GDM1 (cell line): ENCODE results near the gene SRMS.

Experiments used
- DNase-seq: peaks from one replicate; lab custom pipeline; 2025; lab: John Stamatoyannopoulos, UW

The SRMS gene

DNA sequence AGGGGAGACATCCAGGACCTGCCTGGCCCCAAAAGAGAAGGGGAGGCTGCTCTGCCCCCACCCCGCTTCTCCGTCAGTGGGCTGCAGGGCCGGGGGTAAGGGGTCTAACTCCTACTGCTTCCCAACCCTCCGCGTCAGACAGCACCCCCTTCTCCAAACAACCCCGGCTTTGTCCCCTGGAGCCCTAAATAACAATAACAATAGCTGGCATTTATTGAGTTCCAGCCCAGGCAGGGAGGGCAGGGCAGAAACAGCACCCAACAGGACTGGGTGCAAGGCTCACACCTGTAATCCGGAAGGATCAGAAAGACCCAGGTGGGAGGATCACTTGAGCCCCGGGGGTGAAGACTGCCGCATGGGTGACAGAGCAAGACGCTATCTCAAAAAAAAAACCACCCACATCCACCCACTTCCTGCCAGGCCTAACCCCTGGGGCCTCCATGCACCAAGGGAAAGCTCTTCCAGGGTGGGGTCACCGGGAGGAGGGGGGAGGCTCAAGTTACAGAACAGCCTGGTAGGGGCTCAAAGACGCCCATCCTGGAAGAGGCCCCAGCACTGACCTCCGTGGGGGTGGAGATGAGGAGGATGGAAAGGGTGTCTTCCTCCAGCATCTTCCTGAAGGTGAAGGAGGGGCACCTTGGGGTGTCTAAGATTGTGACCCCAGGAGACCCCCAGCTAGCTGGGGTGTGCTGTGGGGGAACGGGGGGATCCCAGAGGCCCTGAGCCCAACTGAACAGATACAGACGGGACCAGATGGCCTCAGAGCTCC, 5.1 kb upstream of the SRMS start:
- DNase-seq, result peak; percentile 54

DNA sequence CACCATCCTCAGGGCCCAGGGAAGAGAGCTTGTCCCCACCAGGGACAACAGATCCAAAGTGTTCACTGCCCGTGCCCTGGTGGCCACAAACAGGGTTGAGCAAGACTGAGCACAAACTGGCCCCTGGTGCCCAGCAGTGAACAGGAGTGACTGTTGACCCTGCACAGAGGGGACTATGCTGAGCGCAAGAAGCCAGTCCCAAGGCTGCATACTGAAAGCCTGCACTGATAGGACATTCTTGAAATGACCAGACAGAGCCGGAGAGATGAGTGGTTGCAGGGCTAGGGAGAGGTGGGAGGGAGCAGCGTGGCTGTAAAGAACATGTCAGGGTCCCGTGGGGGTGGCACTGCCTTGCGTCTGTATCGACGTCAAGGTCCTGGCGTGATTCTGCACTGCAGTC, 3.5 kb upstream of the SRMS start:
- DNase-seq, result no peak

DNA sequence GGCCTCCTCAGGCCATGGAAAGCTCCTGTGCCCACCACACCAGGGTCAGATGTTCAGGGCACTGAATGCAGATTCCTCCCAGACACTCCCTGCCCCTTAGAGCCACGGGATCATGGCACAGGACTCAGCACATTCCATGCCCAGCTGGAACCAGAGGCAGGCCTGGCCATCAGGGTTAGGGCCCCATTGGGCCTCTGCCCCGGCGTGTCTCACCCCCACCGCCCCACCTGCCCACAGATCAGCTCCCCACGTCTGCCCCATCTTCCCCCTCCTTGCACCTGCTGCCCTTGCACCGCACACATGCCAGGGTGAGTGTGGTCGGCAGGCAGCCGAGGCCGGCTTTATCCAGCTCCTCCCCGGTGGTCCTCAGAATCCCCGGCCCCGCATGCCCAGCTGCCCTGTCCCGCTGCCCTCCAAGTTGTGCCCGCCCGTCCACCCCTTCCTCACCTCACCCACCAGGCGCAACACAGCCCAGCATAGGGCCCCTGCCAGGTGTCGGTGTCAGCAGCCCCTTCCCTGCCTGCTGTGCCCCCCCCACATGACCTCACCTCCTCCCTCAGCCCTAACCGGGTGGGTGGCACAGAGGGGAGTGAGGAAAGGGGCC, 2.2 kb upstream of the SRMS start:
- no peak for DNase-seq

DNA sequence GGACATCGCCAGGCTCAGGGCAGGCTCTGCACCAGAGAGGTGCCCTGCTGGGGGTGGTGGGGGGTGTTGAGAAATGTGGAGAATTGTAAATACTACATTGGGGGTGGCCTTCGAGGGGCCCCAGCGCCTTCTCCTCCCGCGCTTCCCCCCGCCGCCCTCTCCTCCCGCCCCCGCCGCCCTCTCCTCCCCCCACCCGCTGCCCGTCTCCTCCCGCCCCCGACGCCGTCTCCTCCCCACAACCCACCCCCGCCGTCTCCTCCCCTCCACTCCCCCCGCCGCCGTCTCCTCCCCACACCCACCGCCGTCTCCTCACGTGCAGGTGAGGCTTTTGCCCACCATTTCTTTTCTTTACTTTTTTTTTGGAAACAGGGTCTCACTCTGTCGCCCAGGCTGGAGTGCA, 1.5 kb upstream of the SRMS start:
- DNase-seq, result no peak

DNA sequence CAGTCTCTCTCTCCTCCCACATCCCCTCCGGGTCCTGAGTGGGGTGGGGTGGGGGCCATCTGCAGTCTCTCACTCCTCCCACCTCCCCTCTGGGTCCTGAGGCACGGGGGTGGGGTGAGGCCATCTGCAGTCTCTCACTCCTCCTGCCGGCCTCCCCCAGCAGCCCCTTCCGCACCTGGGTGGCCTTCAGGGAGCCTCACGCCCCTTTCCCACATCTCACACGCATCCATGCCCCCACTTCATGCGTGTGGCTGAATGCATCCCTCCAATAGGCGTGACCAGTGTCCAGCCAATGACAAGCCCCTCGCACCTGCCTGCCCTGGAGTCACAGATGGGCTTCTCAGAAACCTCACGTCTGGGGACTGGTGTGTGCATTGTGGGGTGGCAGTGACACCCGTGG, 993 bp upstream of the SRMS start:
- DNase-seq, result no peak

DNA sequence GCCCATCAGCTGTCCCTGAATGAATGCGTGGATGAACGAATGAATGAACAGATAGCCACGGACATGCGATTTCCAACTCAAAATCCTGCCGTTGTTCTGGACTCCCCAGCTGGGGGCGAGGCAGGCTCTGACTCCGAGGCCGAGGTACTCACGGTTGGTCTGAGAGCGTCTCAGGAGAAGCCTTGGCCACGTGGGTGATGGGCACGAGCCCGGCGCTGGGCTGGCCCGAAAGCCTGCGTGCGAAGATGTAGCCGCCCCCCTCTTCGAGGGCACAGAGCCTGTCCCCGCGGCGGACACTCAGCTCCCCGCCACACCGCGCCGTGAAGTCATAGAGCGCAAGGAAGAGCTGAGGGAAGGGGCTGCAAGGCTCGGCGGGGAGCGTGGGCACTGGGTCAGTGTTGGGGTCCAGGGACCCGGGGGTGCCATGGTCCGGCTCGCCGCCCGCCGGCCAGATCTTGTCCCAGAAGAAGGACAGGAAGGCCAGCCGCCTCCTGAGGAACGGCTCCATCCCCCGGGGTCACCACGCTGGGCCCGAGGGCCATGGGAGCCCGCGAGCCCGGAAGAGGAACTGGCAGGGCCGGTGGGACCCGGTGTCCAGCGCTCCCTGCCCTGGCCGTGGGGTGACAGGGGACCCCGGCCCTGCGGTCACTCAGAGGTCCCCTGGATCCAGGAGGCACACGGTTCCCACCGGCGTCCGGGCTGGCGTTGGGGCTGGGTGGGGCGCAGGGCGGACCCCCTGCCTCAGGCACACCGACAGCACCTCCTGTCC, 409 bp downstream of the SRMS start:
- no peak for DNase-seq

DNA sequence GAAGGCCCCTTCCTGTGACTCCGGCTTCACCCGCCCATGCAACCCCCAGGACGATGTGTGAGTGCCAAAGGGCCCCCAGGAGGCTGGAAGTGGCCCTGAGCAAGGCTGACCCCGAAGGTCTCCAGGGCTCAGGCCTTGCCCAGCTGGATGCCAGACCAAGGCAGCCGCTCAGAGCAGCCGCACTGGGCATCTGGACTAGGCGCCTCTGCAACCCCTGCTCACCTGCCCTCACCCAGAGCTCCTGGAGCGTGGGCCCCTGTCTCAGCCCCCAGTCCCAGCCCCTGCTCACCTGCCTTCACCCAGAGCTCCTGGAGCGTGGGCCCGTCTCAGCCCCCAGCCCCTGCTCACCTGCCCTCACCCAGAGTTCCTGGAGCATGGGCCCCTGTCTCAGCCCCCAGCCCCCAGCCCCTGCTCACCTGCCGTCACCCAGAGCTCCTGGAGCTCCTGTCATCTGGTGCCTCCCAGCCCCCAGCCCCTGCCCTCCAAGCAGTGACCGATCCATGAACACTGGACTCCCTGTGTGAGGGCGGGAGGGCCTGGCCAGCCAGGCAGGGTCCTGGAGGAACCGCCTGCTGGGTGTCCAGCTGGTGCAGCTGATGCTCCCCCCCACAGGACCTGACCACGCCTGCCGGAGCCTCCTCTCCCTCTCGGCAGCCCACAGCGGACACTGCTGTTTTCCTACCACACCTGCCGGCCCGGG, 1.1 kb downstream of the SRMS start:
- no peak for DNase-seq

DNA sequence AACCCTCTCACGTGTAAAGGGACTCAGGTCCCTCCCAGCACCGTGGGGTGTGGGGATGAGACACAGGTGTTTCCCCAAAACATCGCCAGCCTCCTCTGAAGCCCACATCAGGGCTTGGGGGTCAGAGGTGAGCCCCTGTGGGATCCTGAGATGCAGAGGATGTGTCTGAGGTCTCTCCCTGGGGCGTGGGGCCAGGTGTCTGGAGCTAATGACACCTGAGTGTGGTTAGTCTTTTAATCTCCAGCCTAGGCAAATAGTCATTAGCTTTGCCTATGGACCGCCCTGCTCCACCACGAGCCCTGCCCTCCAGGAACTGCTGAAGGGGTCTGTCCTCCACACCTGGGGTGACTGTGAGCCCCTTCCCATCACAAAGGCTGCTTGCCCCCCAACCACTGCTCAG, 1.7 kb downstream of the SRMS start:
- no peak for DNase-seq

DNA sequence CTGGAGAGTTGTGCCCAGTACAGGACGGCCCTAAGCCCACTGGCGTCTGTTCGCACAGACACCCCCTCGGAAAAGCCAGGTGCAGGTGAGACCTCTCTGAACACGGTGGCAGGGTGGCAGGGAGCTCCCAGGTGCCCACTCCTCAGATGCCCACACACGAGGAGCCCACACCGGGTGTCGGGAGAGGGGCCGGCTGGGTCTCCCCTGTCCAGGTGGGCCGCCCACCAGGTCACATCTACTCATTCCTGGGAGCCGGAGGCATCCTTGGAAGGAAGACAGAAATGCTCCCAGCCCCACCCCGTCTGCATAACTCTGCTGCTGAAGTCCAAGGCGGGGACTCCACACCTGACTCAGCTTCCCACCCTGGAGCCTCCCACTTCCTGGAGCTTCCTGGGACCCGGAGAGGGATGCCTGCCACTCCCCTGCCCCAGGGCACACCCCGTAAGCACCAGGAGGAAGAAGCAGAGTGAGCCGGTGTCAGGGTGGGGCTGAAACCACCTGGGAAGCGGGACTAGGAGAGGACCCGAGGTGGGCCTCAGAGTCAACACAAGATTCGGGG, 2.5 kb downstream of the SRMS start:
- DNase-seq, result no peak

DNA sequence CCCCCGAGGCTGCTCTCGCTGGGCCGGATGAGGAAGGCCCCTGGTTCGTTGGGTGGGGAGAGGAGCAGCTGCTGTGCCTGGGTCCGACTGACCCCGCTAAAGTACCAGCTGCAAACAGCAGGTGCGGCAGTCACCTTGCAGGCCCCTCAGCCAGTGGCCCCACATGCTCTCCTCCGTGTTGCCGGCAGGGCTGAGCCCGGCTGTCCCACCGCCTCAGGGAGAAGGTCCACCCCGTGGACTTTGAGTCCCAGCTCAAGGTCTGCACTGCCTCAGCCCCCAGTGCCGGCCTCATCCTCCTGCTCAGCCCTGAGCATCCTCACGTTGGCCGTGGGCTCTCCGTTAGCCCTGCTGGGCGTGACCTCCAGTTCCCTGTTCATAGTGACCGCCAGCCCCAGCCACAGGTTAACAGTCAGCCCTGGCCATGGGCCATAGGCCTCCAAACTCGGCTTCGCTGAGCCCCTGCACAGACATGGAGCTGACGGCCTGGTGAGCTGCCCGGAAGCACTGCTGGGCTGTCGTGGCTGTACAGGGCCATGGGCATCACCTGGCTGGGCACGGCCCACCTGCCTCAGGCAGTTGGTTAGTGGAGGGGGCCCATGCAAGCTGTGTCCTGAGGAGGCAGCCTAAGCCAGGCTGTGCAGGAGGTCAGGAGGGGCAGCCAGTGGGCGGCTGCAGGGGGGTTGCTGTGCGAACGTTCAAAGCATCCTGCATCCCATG, 3.1 kb downstream of the SRMS start:
- DNase-seq, result no peak

DNA sequence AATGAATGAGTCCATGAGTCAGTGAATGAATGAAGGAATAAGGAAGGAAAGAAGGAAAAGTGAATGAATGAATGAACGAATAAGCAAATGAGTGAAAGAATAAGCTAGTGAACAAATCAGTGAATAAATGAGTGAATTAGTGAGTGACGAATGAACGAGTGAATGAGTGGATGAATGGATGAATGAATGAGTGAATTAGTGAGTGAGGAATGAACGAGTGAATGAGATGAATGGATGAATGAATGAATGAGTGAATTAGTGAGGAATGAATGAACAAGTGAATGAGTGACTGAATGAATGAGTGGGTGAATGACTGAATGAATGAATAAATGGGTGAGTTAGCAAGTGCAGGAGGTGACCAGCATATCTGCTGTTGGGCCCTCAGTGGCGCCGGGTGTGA, 3.8 kb downstream of the SRMS start:
- no peak for DNase-seq

DNA sequence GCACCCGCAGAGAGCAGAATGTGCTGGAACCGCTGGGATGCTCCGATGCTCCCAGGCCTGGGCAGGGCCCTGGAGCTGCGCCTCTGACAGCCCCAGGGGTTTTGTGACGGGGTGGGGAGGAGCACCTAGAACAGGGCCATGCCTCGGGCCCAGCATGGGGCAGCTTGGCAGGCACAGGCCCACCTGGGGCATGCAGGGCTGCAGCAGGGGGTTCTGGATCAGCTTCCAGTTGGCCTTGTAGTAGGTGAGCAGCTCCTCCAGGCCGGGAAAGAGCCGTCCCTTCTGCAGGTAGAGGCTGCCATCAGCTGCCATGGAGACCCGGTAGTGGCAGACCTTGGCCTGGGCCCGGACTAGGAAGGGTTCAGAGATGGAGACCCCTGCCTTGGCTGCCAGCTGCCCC, 4.4 kb downstream of the SRMS start:
- DNase-seq, result no peak

DNA sequence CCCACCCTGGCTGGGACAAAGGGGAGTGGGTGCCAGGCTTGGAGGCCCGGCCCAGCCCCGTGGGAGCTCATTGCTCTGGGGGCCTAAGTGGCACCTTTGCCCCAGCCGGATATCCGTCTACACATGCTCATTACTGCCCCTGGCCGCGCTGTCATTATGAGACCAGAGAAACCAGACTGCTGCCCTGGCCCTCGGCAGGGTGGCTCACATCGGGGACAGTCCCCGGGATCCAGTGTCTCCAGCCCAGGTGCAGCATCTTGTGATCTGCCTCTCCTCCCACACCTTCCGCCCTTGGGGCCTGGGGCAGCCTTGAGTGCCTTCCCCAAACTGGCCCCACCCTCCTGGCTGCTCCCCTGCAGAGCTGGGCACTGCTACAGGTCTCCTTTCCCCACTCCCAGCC, 4.9 kb downstream of the SRMS start:
- no peak for DNase-seq

DNA sequence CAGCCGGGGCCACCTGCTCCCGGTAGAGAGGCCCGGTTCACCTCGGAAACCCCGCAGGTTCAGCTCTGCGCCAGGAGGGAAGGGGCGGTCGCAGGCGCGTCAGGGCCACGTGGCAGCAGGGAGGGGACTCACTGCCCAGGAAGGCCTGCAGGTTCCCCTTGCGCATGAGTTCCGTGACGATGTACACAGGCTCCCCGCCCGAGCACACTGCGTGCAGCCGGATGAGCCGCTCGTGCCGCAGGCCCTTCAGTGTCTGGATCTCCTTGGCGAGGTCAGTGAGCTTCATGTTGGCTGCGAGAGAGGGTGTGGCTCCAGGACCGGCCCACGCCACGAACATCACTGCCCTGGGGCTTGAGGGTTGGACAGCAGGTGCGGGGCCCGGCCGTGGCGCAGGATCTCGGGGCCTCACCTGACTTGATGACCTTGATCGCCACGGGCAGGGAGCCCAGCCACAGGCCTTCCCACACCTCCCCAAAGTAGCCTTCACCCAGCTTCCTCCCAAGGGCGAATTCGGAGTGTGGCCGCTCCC, 5.5 kb downstream of the SRMS start:
- no peak for DNase-seq

DNA sequence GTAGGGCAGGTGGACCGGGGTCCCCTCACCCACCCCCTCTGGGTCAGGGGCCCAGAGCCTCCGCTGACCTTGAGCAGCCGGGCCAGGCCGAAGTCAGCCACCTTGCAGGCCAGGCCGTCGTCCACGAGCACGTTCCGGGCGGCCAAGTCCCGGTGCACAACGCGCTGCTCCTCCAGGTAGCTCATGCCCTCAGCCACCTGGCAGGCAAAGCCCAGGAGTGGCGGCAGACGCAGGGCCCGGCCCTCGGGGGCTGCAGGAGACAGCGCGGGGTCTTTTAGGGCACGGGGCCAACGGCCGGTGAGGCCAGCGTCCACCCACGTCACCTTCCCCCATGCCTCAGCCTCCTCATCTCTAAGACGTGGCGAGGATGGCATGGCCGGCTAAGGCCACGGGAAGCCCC, 6.2 kb downstream of the SRMS start:
- no peak for DNase-seq

DNA sequence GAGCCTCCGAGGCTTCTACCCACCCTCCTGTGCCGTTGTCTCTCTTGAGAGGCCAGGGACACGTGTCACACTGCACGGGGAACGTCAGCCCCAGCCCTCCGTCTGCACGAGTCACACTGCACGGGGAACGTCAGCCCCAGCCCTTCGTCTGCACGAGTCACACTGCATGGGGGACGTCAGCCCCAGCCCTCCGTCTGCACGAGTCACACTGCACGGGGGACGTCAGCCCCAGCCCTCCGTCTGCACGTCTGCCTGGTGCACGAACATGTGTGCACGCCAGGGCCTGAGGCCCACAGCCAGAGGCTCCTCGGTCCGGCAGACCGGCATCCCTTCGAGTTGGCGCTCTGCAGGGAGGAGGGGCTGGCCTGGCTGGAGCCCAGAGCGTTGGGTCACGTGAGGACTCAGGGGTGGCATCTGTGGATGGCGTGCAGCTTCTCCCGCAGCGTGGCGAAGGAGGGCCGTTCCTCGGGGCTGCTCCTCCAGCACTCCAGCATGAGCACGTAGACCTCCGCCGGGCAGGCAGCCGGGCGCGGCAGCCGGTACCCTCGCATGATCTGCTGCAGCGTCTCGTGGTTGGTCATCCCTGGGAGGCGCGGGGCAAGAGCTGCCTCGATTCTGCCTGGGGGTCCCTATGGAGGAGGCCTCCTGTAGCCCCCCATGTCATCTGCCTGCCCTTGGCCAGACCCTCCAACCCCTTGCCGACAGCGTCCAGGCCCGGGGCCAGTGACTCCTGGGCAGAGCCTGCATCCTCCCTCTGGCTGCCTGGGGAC, 6.9 kb downstream of the SRMS start:
- no peak for DNase-seq

DNA sequence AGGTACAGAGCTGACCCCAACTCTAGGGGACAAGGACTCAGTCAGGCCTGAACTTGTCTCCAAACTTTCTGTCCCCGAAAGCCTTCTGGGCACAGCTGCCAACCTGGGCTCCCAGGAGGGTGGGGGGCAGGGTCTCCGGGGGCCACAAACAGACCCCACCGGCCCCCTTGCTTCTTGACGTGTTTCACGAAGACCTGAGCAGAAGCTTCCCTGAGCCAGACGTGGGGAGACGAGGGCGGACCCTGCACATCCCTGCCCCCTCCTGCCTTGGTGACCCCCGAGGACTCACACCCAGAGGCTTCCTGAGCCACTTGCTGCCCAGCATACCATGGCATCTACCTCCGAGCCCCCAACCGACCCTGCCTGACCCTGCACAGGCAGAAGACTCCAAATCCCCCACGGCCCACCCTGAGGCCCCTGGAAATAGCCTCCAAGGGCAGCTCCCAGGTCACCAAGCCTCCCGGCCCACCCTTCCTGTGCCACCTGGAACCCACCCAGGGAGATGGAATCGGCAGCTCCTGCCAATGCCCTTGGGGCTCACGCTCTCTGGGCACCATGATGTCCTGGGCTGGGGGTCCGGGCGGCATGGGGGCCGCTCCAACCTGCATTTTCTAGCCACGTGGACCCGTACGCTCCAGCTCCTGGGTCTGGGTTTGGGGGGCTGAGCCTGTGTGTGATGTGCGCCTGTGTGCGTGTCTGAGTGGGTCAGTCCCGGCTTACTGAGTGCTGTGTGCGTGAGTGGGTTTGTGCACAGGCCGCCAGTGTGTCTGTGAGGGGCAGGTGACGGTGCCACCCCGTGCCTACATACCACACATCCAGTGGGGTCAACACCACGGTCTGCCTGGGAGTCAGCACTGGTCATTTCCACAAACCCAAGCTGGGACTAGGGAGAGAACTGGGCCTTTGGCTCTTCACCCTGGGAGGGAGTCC, 7.8 kb downstream of the SRMS start:
- no peak for DNase-seq

DNA sequence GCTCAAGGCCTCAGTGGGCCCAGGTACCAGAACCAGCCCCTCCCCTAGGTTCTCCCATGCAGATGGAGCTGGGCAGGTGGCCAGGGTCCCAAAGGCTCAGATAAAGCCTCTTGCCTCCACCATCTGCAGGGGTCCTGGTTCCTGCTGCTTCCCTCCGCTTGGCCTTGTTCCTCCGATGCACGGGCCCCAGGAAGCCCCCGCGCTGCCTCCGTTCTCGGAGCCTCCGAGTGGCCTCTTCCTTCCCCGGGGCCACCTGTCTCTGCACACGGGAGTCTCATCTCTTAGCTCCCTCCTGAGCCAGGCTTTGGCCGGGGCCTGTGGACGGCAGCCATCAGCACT, 8.5 kb downstream of the SRMS start:
- DNase-seq, result no peak

DNA sequence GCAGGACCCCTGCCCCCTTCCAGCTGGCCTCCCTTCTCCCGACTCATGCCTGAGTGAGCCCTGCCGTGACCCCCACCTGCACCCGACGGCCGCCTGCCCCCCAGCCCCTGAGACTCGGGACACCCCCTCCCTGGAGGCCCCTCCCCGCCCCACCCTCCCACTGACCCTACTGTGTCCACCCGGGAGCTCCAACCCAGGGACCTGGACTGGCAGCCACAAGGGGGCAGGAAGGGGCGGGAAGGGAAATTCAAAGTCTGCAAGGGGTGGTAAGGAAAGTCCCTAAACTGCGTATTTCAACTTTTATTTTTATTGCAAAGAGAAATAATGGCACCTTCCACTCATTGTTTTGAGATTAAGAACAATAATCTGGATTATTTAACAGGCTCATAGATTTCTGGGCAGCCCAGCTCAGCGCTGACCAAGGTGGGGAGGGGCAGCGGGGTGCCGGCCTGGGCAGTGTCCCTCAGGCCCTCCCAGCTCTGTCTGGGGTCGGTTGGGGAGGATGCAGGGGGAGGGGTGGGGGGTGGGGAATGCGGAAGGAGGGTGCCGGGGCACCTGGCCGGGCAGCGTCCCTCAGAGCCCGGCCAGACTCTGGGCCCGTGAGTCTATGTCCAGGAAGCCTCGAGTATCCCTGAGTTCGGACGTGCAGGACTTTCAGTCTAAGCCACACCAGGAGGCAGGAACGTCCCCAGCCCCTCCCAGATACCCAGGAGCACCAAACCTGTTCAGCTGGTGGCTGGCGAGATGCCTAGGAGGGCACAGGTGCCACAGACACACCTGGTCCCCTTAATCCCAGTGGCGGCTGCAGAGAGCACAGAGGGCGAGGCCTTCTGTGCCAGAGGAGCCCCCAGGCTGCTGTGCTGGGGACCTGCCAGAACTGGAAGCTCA, 9.1 kb downstream of the SRMS start:
- DNase-seq, result no peak
